ENCODE measurements around the gene STXBP5. TPM values are rescaled to one million over a fixed set of nuclear protein-coding genes. Genes with fewer than 3 reads are reported as not detected.

STXBP5 gene
- total RNA-seq, 1 experiment from 2014 or later, result 10.1 TPM

GRCh38 chr6:147297124-147297523 lies 92.9 kb downstream of the STXBP5 start:
- H3K4me3 Mint-ChIP-seq (ENCODE audit: low read depth, unreplicated experiment), result no peak overlapping the region
- BruUV-seq (replicated peaks), result no TSS peak
- peaks cover 12% of the 10 kb centered on the region for H3K9me3 Mint-ChIP-seq (ENCODE audit: low read depth, unreplicated experiment)
- intact Hi-C loops (cut with micrococcal nuclease; ENCODE audit: unreplicated experiment), result no loop called here
- H3K27me3 Mint-ChIP-seq (ENCODE audit: unreplicated experiment), result no peaks in the 10 kb centered on the region
- H3K4me1 Mint-ChIP-seq (ENCODE audit: low read depth, unreplicated experiment), result peaks cover 14% of the 10 kb centered on the region
- no peak for TF ChIP-seq CTCF (IDR thresholded peaks at IDR 0.05; ENCODE audit: unreplicated experiment)
- no peak for DNase-seq
- peaks cover 5% of the 10 kb centered on the region for H3K36me3 Mint-ChIP-seq (ENCODE audit: insufficient read depth, unreplicated experiment)
- CTCF ChIA-PET, result no interaction called here
- no peak overlapping the region for H3K27ac Mint-ChIP-seq (ENCODE audit: unreplicated experiment)

- H3K36me3 Mint-ChIP-seq (ENCODE audit: insufficient read depth, unreplicated experiment), result peaks cover 5% of the 10 kb centered on the region
- TF ChIP-seq CTCF (IDR thresholded peaks at IDR 0.05; ENCODE audit: unreplicated experiment), result no peak
- intact Hi-C loops (cut with micrococcal nuclease; ENCODE audit: unreplicated experiment), result no loop called here
These were observed 93.6 kb downstream of the STXBP5 start for GRCh38 chr6:147297663-147298316.

GRCh38 chr6:147298461-147298860 lies 94.2 kb downstream of the STXBP5 start:
- Mint-ChIP-seq H3K4me3 (ENCODE audit: low read depth, unreplicated experiment) (no peak overlapping the region), H3K27me3 (ENCODE audit: unreplicated experiment) (no peaks in the 10 kb centered on the region), H3K27ac (ENCODE audit: unreplicated experiment) (no peak overlapping the region), H3K9me3 (ENCODE audit: low read depth, unreplicated experiment) (peaks cover 13% of the 10 kb centered on the region), H3K36me3 (ENCODE audit: insufficient read depth, unreplicated experiment) (peaks cover 5% of the 10 kb centered on the region), H3K4me1 (ENCODE audit: low read depth, unreplicated experiment) (peaks cover 14% of the 10 kb centered on the region)
- no peak for TF ChIP-seq CTCF (IDR thresholded peaks at IDR 0.05; ENCODE audit: unreplicated experiment)
- no peak for DNase-seq
- BruUV-seq (replicated peaks), result no TSS peak
- CTCF ChIA-PET, result interaction anchor here (0.6 kb wide), 1 partner anchor 402 kb away, joined by 3 read pairs; no protein-coding TSS in a partner anchor
- intact Hi-C loops (cut with micrococcal nuclease; ENCODE audit: unreplicated experiment), result no loop called here

More at GRCh38 chr6:147297663-147298316, 93.6 kb downstream of the STXBP5 start:
- no peak for DNase-seq
- BruUV-seq (replicated peaks), result no TSS peak
- H3K9me3 Mint-ChIP-seq (ENCODE audit: low read depth, unreplicated experiment), result peaks cover 13% of the 10 kb centered on the region
- peaks cover 14% of the 10 kb centered on the region for H3K4me1 Mint-ChIP-seq (ENCODE audit: low read depth, unreplicated experiment)
- no peaks in the 10 kb centered on the region for H3K27me3 Mint-ChIP-seq (ENCODE audit: unreplicated experiment)
- no peak overlapping the region for H3K27ac Mint-ChIP-seq (ENCODE audit: unreplicated experiment)
- no peak overlapping the region for H3K4me3 Mint-ChIP-seq (ENCODE audit: low read depth, unreplicated experiment)
- CTCF ChIA-PET, result no interaction called here

GRCh38 chr6:147299035-147299434 lies 94.8 kb downstream of the STXBP5 start:
- CTCF ChIA-PET, result interaction anchor here (0.6 kb wide), 1 partner anchor 402 kb away, joined by 3 read pairs; no protein-coding TSS in a partner anchor
- H3K27ac Mint-ChIP-seq (ENCODE audit: unreplicated experiment), result no peak overlapping the region
- DNase-seq, result no peak
- H3K36me3 Mint-ChIP-seq (ENCODE audit: insufficient read depth, unreplicated experiment), result peaks cover 5% of the 10 kb centered on the region
- intact Hi-C loops (cut with micrococcal nuclease; ENCODE audit: unreplicated experiment), result no loop called here
- no peaks in the 10 kb centered on the region for H3K27me3 Mint-ChIP-seq (ENCODE audit: unreplicated experiment)
- no TSS peak for BruUV-seq (replicated peaks)
- H3K9me3 Mint-ChIP-seq (ENCODE audit: low read depth, unreplicated experiment), result peaks cover 17% of the 10 kb centered on the region
- TF ChIP-seq CTCF (IDR thresholded peaks at IDR 0.05; ENCODE audit: unreplicated experiment), result no peak
- H3K4me3 Mint-ChIP-seq (ENCODE audit: low read depth, unreplicated experiment), result no peak overlapping the region
- H3K4me1 Mint-ChIP-seq (ENCODE audit: low read depth, unreplicated experiment), result peaks cover 14% of the 10 kb centered on the region

Data from Calu3 (cell line).